Gastroesophageal sphincter (tissue), 4 donors: ENCODE results near the gene PRR12. TPM values are rescaled to one million over a fixed set of nuclear protein-coding genes. Genes with fewer than 3 reads are reported as not detected.

Experiments used
- ATAC-seq: fragments of 150-250 bp; one replicate; pipeline ENCODE4 v1.9.1; 2016; ENCODE audit warnings: mild to moderate bottlenecking, moderate library complexity
- H3K27ac ChIP-seq, 4 donors: fragments of 200-600 bp; sonication (generic) in 3 of 4; 1 replicate in 3 of 4; 2 replicates in 1 of 4; pipeline ENCODE4 v1.5.1; 2016 to 2019
- H3K27me3 ChIP-seq: fragments of 200-600 bp; sonication (generic); one replicate; pipeline ENCODE4 v1.5.1; 2019
- H3K36me3 ChIP-seq, 2 donors: fragments of 200-600 bp; sonication (generic); one replicate each; pipeline ENCODE4 v1.5.1; 2019; ENCODE audit warnings: control low read depth in 1 of 2
- H3K4me1 ChIP-seq, 3 donors: fragments of 200-600 bp; sonication (generic); 1 replicate in 2 of 3; 2 replicates in 1 of 3; pipeline ENCODE4 v1.5.1; 2016 to 2019; ENCODE audit warnings: control low read depth in 2 of 3
- H3K4me3 ChIP-seq, 2 donors: fragments of 200-600 bp; sonication (generic); one replicate each; pipeline ENCODE4 v1.5.1; 2019; ENCODE audit warnings: mild to moderate bottlenecking in 1 of 2, moderate library complexity in 1 of 2
- H3K9me3 ChIP-seq, 3 donors: fragments of 200-600 bp; sonication (generic); one replicate each; pipeline ENCODE4 v1.5.1; 2017 to 2019; ENCODE audit warnings: control low read depth in 2 of 3
- EP300 ChIP-seq: sonication (generic); formaldehyde crosslinking; IDR thresholded peaks from one replicate; pipeline ENCODE4 v1.6.1; 2017; ENCODE audit warnings: antibody characterized with exemption, mild to moderate bottlenecking
- POLR2A ChIP-seq, 2 donors: fragments of 450-650 bp; IDR thresholded peaks; one replicate each; pipeline ENCODE4 v1.6.1; 2017; ENCODE audit warnings: antibody characterized with exemption in 2 of 2, mild to moderate bottlenecking in 2 of 2, moderate library complexity in 1 of 2
- POLR2AphosphoS5 ChIP-seq: sonication (generic); formaldehyde crosslinking; IDR thresholded peaks from one replicate; pipeline ENCODE4 v1.6.1; 2017; ENCODE audit warnings: antibody characterized with exemption
- WGBS, 2 donors: methylation state at CpG; one replicate each; pipeline ENCODE4 v1.1.5; 2018; ENCODE audit warnings: low coverage in 1 of 2; 5-methylcytosine and 5-hydroxymethylcytosine counted together
- total RNA-seq, 4 donors: library from RNA; depleted of rRNA; stranded (reverse); fragments of >200 nt; gene quantifications; one replicate each; pipeline ENCODE4 v1.1.0, GENCODE V29; 2016
- TF ChIP-seq, protein P1 (sequence below), 4 experiments: fragments of 200-600 bp in 2 of 4; fragments of 450-650 bp in 2 of 4; sonication (generic) in 1 of 4; IDR thresholded peaks; one replicate each; pipeline ENCODE4 v1.5.1; 2017 to 2019; ENCODE audit warnings: antibody characterized with exemption in 4 of 4, mild to moderate bottlenecking in 2 of 4, moderate library complexity in 2 of 4

Gene PRR12, protein sequence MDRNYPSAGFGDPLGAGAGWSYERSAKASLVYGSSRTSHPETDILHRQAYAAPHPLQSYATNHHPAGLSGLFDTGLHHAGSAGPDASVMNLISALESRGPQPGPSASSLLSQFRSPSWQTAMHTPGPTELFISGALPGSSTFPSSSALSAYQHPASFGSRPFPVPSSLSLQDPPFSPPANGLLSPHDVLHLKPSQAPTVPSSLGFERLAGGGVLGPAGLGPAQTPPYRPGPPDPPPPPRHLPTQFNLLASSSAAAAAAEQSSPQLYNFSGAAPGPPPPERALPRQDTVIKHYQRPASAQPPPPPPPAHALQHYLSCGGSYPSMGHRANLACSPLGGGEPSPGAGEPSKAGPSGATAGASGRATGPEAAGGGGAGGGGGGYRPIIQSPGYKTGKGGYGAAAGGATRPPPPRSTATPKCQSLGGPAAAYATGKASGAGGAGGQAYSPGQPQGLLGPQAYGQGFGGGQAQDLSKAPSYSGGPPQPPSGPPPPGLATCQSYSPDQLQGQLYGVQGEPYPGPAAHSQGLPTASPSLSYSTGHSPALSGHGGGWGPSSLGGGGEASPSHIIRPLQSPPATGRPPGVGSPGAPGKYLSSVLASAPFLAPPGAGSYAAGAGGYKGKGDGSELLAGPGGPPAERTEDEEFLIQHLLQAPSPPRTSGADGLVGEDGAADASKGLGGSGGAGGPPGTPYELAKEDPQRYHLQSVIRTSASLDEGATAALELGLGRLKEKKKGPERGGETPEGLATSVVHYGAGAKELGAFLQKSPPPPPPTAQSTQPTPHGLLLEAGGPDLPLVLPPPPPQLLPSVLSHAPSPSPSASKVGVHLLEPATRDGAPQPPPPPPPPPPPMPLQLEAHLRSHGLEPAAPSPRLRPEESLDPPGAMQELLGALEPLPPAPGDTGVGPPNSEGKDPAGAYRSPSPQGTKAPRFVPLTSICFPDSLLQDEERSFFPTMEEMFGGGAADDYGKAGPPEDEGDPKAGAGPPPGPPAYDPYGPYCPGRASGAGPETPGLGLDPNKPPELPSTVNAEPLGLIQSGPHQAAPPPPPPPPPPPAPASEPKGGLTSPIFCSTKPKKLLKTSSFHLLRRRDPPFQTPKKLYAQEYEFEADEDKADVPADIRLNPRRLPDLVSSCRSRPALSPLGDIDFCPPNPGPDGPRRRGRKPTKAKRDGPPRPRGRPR (N-terminal part only)
- total RNA-seq, result 10 to 100 TPM in 3 of 4 donors, 1 to 10 TPM in 1; 9.3 to 24.1 (median 14.8) TPM

DNA sequence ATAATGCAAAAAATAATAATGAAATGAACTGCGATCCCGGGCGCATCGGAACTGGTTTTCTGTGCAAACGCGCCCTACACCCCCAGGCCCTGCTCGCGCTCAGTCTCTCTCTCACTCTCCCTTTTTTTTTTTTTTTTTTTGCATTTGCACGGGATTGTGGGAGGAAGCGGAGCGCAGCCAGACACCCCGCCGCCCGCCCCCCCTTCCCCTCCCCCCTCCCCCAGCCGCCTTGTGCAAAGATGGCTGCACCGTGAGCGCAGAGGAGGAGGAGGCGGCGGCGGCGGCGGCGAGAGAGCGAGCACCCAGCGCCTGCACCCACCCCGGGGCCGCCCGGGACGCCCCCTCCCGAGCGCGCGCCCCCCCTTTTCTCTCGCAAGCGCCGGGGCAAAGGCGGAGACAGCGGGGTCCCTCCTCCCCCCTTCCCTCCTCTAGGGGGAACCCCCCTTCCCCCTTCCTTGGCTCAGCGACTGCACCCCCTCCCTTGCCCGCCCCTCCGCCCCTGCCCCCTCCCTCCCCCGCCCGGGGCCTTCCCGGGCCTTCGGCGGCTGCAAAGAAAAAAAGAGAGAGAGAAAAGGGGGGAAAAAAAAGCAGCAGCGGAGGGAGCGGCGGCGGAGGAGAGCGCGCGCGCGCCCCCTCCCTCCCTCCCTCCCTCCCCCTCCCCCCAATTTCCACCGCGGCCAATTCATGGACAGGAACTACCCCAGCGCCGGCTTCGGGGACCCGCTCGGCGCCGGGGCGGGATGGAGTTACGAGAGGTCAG lies at the start of gene PRR12:
TSS of gene PRR12 (plus strand) at position 212 of the 760 bp plus-strand sequence. CDS start at position 685, 473 bp downstream.
- TF ChIP-seq POLR2A (IDR thresholded peaks at IDR 0.05), result peak in 1 of 2 donors; percentile 25
- TF ChIP-seq EP300, result no peak
- TF ChIP-seq POLR2AphosphoS5, result no peak
- TF ChIP-seq, protein P1, sequence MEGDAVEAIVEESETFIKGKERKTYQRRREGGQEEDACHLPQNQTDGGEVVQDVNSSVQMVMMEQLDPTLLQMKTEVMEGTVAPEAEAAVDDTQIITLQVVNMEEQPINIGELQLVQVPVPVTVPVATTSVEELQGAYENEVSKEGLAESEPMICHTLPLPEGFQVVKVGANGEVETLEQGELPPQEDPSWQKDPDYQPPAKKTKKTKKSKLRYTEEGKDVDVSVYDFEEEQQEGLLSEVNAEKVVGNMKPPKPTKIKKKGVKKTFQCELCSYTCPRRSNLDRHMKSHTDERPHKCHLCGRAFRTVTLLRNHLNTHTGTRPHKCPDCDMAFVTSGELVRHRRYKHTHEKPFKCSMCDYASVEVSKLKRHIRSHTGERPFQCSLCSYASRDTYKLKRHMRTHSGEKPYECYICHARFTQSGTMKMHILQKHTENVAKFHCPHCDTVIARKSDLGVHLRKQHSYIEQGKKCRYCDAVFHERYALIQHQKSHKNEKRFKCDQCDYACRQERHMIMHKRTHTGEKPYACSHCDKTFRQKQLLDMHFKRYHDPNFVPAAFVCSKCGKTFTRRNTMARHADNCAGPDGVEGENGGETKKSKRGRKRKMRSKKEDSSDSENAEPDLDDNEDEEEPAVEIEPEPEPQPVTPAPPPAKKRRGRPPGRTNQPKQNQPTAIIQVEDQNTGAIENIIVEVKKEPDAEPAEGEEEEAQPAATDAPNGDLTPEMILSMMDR (IDR thresholded peaks at IDR 0.05), result peak in 2 of 4 experiments; percentile 14 to 25
- 0 to 1% methylated on average over 9 to 10 of the region's 66 CpGs for WGBS, 2 donors
- peak; percentile 29 for ATAC-seq
- peaks cover 0 to 22% of the 10 kb centered on the region in 2 donors for H3K36me3 ChIP-seq
- no peaks in the 10 kb centered on the region for H3K9me3 ChIP-seq
- peaks cover 0 to 53% (median 12%) of the 10 kb centered on the region in 3 donors for H3K4me1 ChIP-seq
- H3K4me3 ChIP-seq, result peak within 1 kb of the TSS; percentile 89 to 94
- peak within 1 kb of the TSS; percentile 77 to 98 (median 94) for H3K27ac ChIP-seq
- no peaks in the 10 kb centered on the region for H3K27me3 ChIP-seq

DNA sequence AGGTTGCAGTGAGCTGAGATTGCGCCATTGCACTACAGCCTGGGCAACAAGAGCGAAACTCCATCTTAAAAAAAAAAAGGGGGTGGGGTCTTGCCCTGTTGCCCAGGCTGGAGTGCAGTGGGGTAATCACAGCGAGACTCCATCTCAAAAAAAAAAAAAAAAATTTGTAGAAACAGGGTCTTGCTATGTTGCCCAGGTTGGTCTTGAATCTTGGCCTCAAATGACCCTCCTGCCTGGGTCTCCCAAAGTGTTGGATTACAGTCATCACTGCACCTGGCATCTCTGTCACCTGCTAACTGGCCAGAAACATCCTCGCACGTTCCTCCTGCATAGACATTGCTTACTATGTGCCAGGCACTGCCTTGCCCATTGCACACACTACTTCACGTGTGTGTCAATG lies 49.1 kb upstream of the PRR12 start:
- Histone ChIP-seq H3K27ac (no peak overlapping the region), H3K27me3 (no peaks in the 10 kb centered on the region), H3K4me3 (no peak overlapping the region), H3K36me3 (peaks cover 0 to 32% of the 10 kb centered on the region in 2 donors), H3K4me1 (peaks cover 0 to 7% (median 2%) of the 10 kb centered on the region in 3 donors), H3K9me3 (no peaks in the 10 kb centered on the region)
- TF ChIP-seq EP300 (no peak), POLR2AphosphoS5 (no peak), POLR2A (IDR thresholded peaks at IDR 0.05) (no peak)
- TF ChIP-seq, protein P1 (IDR thresholded peaks at IDR 0.05), result no peak
- no peak for ATAC-seq
- 88 to 91% methylated on average over 4 to 6 of the region's 6 CpGs for WGBS, 2 donors

DNA sequence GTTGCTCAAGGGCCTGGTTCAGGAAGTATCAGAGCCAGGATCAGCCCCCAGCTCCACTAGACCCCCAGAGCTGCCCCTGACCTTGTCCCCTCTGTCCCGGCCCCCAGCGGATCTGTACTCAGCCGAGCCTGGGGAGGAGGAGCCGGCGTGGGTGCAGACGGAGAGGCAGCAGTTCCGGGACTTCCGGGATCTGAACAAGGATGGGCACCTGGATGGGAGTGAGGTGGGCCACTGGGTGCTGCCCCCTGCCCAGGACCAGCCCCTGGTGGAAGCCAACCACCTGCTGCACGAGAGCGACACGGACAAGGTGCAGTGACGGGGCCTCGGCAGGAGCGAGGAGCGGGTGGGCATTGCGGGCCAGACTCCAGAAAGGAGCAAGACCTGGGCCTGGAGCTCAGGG lies 48.5 kb upstream of the PRR12 start:
- Histone ChIP-seq H3K36me3 (peaks cover 0 to 27% of the 10 kb centered on the region in 2 donors), H3K27ac (no peak overlapping the region), H3K27me3 (no peaks in the 10 kb centered on the region), H3K4me3 (no peak overlapping the region), H3K4me1 (peaks cover 0 to 11% (median 3%) of the 10 kb centered on the region in 3 donors), H3K9me3 (no peaks in the 10 kb centered on the region)
- ATAC-seq, result no peak
- TF ChIP-seq, protein P1 (IDR thresholded peaks at IDR 0.05), result no peak
- TF ChIP-seq POLR2AphosphoS5 (no peak), POLR2A (IDR thresholded peaks at IDR 0.05) (no peak), EP300 (no peak)
- 90% methylated on average over 4 of the region's 16 CpGs; no CpG with 5 or more reads in 1 of the 2 donors for WGBS, 2 donors

DNA sequence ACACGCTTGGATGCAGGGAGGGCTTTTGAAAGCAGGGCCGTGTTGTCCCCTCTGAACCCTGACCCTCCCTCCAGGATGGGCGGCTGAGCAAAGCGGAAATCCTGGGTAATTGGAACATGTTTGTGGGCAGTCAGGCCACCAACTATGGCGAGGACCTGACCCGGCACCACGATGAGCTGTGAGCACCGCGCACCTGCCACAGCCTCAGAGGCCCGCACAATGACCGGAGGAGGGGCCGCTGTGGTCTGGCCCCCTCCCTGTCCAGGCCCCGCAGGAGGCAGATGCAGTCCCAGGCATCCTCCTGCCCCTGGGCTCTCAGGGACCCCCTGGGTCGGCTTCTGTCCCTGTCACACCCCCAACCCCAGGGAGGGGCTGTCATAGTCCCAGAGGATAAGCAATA lies 48.0 kb upstream of the PRR12 start:
- Histone ChIP-seq H3K9me3 (no peaks in the 10 kb centered on the region), H3K27ac (no peak overlapping the region), H3K27me3 (no peaks in the 10 kb centered on the region), H3K4me3 (no peak overlapping the region), H3K36me3 (peaks cover 0 to 21% of the 10 kb centered on the region in 2 donors), H3K4me1 (peaks cover 0 to 11% (median 3%) of the 10 kb centered on the region in 3 donors)
- 90% methylated on average over 4 of the region's 14 CpGs; no CpG with 5 or more reads in 1 of the 2 donors for WGBS, 2 donors
- no peak for TF ChIP-seq POLR2A (IDR thresholded peaks at IDR 0.05)
- TF ChIP-seq POLR2AphosphoS5, result no peak
- TF ChIP-seq, protein P1 (IDR thresholded peaks at IDR 0.05), result no peak
- no peak for TF ChIP-seq EP300
- no peak for ATAC-seq
